NCI-H1694 treated with DMSO at 0.1 percent for 48 hours (cell line): ENCODE measurements around the gene USP32.

Experiments
- DNase-seq: peaks from one replicate; lab custom pipeline; 2025; lab: John Stamatoyannopoulos, UW

The USP32 gene

GRCh38 chr17:60173304-60173819 lies 218.6 kb downstream of the USP32 start:
- DNase-seq = no peak

GRCh38 chr17:60171753-60172079 lies 220.2 kb downstream of the USP32 start:
- DNase-seq = no peak

- no peak for DNase-seq
Measured at GRCh38 chr17:60170835-60171752, 220.8 kb downstream of the USP32 start.

- no peak for DNase-seq
Measured at GRCh38 chr17:60169921-60170817, 221.8 kb downstream of the USP32 start.

GRCh38 chr17:60168654-60169053 lies 223.3 kb downstream of the USP32 start:
- DNase-seq = no peak

- DNase-seq = no peak
Measured at GRCh38 chr17:60167065-60167741, 224.7 kb downstream of the USP32 start.

- no peak for DNase-seq
Measured at GRCh38 chr17:60165971-60166370, 226.0 kb downstream of the USP32 start.

- DNase-seq = no peak
Measured at GRCh38 chr17:60165223-60165622, 226.7 kb downstream of the USP32 start.

- no peak for DNase-seq
Measured at GRCh38 chr17:60164697-60165096, 227.2 kb downstream of the USP32 start.

GRCh38 chr17:60164164-60164563 lies 227.8 kb downstream of the USP32 start:
- no peak for DNase-seq

- DNase-seq = no peak
Measured at GRCh38 chr17:60163108-60163784, 228.7 kb downstream of the USP32 start.

GRCh38 chr17:60161598-60162330 lies 230.2 kb downstream of the USP32 start:
- no peak for DNase-seq

GRCh38 chr17:60160829-60161501 lies 231.0 kb downstream of the USP32 start:
- DNase-seq = no peak

- DNase-seq = no peak
Measured at GRCh38 chr17:60159479-60159866, 232.5 kb downstream of the USP32 start.

- DNase-seq = no peak
Measured at GRCh38 chr17:60158751-60159478, 233.0 kb downstream of the USP32 start.

- DNase-seq = no peak
Measured at GRCh38 chr17:60157487-60158040, 234.4 kb downstream of the USP32 start.

- no peak for DNase-seq
Measured at GRCh38 chr17:60156746-60157145, 235.2 kb downstream of the USP32 start.

GRCh38 chr17:60155815-60156214 lies 236.1 kb downstream of the USP32 start:
- DNase-seq = no peak

- no peak for DNase-seq
Measured at GRCh38 chr17:60155427-60155814, 236.5 kb downstream of the USP32 start.
